GM18499 (cell line): ENCODE measurements around the gene ABHD10.

Experiments used
- ATAC-seq: cut with Tn5 transposase; IDR thresholded peaks from one replicate; pipeline ENCODE4 v1.9.1; 2021; ENCODE audit warnings: moderate number of reproducible peaks; ENCODE audit not compliant: insufficient read depth, unreplicated experiment

Gene ABHD10

GRCh38 chr3:111978583-111979433 is at the start of gene ABHD10:
Gene ABHD10 (plus strand): TSS chr3:111979026. CDS start chr3:111979062, 36 bp downstream.
- peak; percentile 94 for ATAC-seq

- ATAC-seq, result no peak
Measured at GRCh38 chr3:111929484-111929883, 49.3 kb upstream of the ABHD10 start.

- no peak for ATAC-seq
Measured at GRCh38 chr3:111932946-111933345, 45.9 kb upstream of the ABHD10 start.

- no peak for ATAC-seq
Measured at GRCh38 chr3:111936191-111936841, 42.5 kb upstream of the ABHD10 start.

- no peak for ATAC-seq
Measured at GRCh38 chr3:111936967-111937366, 41.9 kb upstream of the ABHD10 start.

GRCh38 chr3:111937871-111938270 is 41.0 kb upstream of the ABHD10 start:
- no peak for ATAC-seq

GRCh38 chr3:111939873-111940272 is 39.0 kb upstream of the ABHD10 start:
- no peak for ATAC-seq

GRCh38 chr3:111943533-111943932 is 35.3 kb upstream of the ABHD10 start:
- ATAC-seq, result no peak

- ATAC-seq, result no peak
Measured at GRCh38 chr3:111944372-111944771, 34.5 kb upstream of the ABHD10 start.

GRCh38 chr3:111947231-111947630 is 31.6 kb upstream of the ABHD10 start:
- ATAC-seq, result no peak

GRCh38 chr3:111948786-111949185 is 30.0 kb upstream of the ABHD10 start:
- no peak for ATAC-seq

GRCh38 chr3:111949712-111950111 is 29.1 kb upstream of the ABHD10 start:
- no peak for ATAC-seq

- no peak for ATAC-seq
Measured at GRCh38 chr3:111951032-111951431, 27.8 kb upstream of the ABHD10 start.

- no peak for ATAC-seq
Measured at GRCh38 chr3:111952086-111952485, 26.7 kb upstream of the ABHD10 start.

- no peak for ATAC-seq
Measured at GRCh38 chr3:111952866-111953450, 25.9 kb upstream of the ABHD10 start.

GRCh38 chr3:111954228-111954990 is 24.4 kb upstream of the ABHD10 start:
- ATAC-seq, result no peak

- no peak for ATAC-seq
Measured at GRCh38 chr3:111955876-111956275, 22.9 kb upstream of the ABHD10 start.

- ATAC-seq, result no peak
Measured at GRCh38 chr3:111956449-111956848, 22.4 kb upstream of the ABHD10 start.

GRCh38 chr3:111956995-111957734 is 21.7 kb upstream of the ABHD10 start:
- no peak for ATAC-seq
